H9 (cell line): Measurements from ENCODE around the gene STX7. TPM values are rescaled to one million over a fixed set of nuclear protein-coding genes. Genes with fewer than 3 reads are reported as not detected.

Source experiments
- DNase-seq: peaks from one replicate; pipeline ENCODE4 v3.0.0-alpha.2; 2017
- H2AFZ ChIP-seq: one replicate; pipeline ENCODE4 v1.6.1; 2013; ENCODE audit warnings: mild to moderate bottlenecking, low read length, control low read depth, moderate library complexity
- H2AK5ac ChIP-seq: 2 replicates; pipeline ENCODE4 v1.6.1; 2013; ENCODE audit warnings: low read length, control low read depth, mixed read lengths; ENCODE audit not compliant: insufficient read length
- H2BK120ac ChIP-seq: one replicate; pipeline ENCODE4 v1.6.1; 2013; ENCODE audit warnings: low read depth, mild to moderate bottlenecking, low read length, control low read depth, inconsistent platforms; ENCODE audit not compliant: poor library complexity, severe bottlenecking
- H2BK12ac ChIP-seq: 2 replicates; pipeline ENCODE4 v1.6.1; 2013; ENCODE audit warnings: low read length, control low read depth, mixed read lengths, low read depth; ENCODE audit not compliant: insufficient read length
- H2BK15ac ChIP-seq: 2 replicates; pipeline ENCODE4 v1.6.1; 2013; ENCODE audit warnings: low read depth, low read length, control low read depth
- H2BK20ac ChIP-seq: one replicate; pipeline ENCODE4 v1.6.1; 2013; ENCODE audit warnings: low read depth, mild to moderate bottlenecking, low read length, control low read depth, inconsistent platforms; ENCODE audit not compliant: poor library complexity, severe bottlenecking
- H2BK5ac ChIP-seq: 2 replicates; pipeline ENCODE4 v1.6.1; 2013; ENCODE audit warnings: low read length, control low read depth, mixed read lengths; ENCODE audit not compliant: insufficient read length
- H3K14ac ChIP-seq: 2 replicates; pipeline ENCODE4 v1.6.1; 2013; ENCODE audit warnings: low read length, control low read depth; ENCODE audit not compliant: insufficient read depth
- H3K18ac ChIP-seq: 2 replicates; pipeline ENCODE4 v1.6.1; 2013; ENCODE audit warnings: low read depth, mild to moderate bottlenecking, mixed read lengths, low read length, control low read depth; ENCODE audit not compliant: insufficient read length
- H3K23ac ChIP-seq: 2 replicates; pipeline ENCODE4 v1.6.1; 2013; ENCODE audit warnings: low read length, control low read depth, mixed read lengths, low read depth; ENCODE audit not compliant: insufficient read length
- H3K23me2 ChIP-seq: 2 replicates; pipeline ENCODE4 v1.6.1; 2013; ENCODE audit warnings: low read depth, mild to moderate bottlenecking, mixed read lengths, low read length, control low read depth; ENCODE audit not compliant: insufficient read length, poor library complexity, severe bottlenecking
- H3K27ac ChIP-seq: 2 replicates; pipeline ENCODE4 v1.5.1; 2013; ENCODE audit warnings: low read length, control low read depth, mixed read lengths, low read depth; ENCODE audit not compliant: insufficient read length
- H3K27me3 ChIP-seq: 2 replicates; pipeline ENCODE4 v1.6.1; 2013; ENCODE audit warnings: low read length, control low read depth, inconsistent platforms; ENCODE audit not compliant: insufficient read depth
- H3K4ac ChIP-seq: 2 replicates; pipeline ENCODE4 v1.6.1; 2013; ENCODE audit warnings: low read depth, mild to moderate bottlenecking, control low read depth, inconsistent platforms, low read length, moderate library complexity
- H3K4me1 ChIP-seq: 2 replicates; pipeline ENCODE4 v1.6.1; 2013; ENCODE audit warnings: low read length, control low read depth, inconsistent platforms; ENCODE audit not compliant: insufficient read depth
- H3K4me2 ChIP-seq: 2 replicates; pipeline ENCODE4 v1.6.1; 2013; ENCODE audit warnings: low read length, control low read depth, mixed read lengths; ENCODE audit not compliant: insufficient read length, insufficient read depth
- H3K56ac ChIP-seq: 2 replicates; pipeline ENCODE4 v1.6.1; 2013; ENCODE audit warnings: low read depth, mild to moderate bottlenecking, mixed read lengths, low read length, control low read depth; ENCODE audit not compliant: insufficient read length
- H3K79me1 ChIP-seq: 2 replicates; pipeline ENCODE4 v1.6.1; 2013; ENCODE audit warnings: low read depth, mild to moderate bottlenecking, moderate library complexity, low read length, control low read depth, inconsistent platforms; ENCODE audit not compliant: insufficient read depth, poor library complexity, severe bottlenecking
- H3K79me2 ChIP-seq: 2 replicates; pipeline ENCODE4 v1.6.1; 2013; ENCODE audit warnings: low read length, control low read depth, inconsistent platforms; ENCODE audit not compliant: insufficient read depth
- H3K9ac ChIP-seq: 2 replicates; pipeline ENCODE4 v1.6.1; 2013; ENCODE audit warnings: low read length, control low read depth, mixed read lengths; ENCODE audit not compliant: insufficient read length; ENCODE audit errors: extremely low read depth
- H3K9me3 ChIP-seq: one replicate; pipeline ENCODE4 v1.6.1; 2013; ENCODE audit warnings: low read depth, low read length, inconsistent platforms; ENCODE audit not compliant: control insufficient read depth
- H3T11ph ChIP-seq: one replicate; pipeline ENCODE4 v1.6.1; 2013; ENCODE audit warnings: mild to moderate bottlenecking, low read length, control low read depth, inconsistent platforms
- H4K20me1 ChIP-seq: one replicate; pipeline ENCODE4 v1.6.1; 2013; ENCODE audit not compliant: control insufficient read depth, insufficient read length, insufficient read depth
- H4K5ac ChIP-seq: 2 replicates; pipeline ENCODE4 v1.6.1; 2013; ENCODE audit warnings: low read depth, mild to moderate bottlenecking, mixed read lengths, low read length, control low read depth; ENCODE audit not compliant: insufficient read length
- H4K8ac ChIP-seq: replicated peaks from 2 replicates; pipeline ENCODE4 v1.6.1; 2013; ENCODE audit warnings: low read length, control low read depth, mixed read lengths, low read depth; ENCODE audit not compliant: insufficient read length
- H4K91ac ChIP-seq: 2 replicates; pipeline ENCODE4 v1.6.1; 2013; ENCODE audit warnings: low read depth, mild to moderate bottlenecking, moderate library complexity, mixed read lengths, low read length, control low read depth; ENCODE audit not compliant: insufficient read length
- H3K27ac Mint-ChIP-seq, 3 experiments: 2 replicates in 2 of 3; 3 replicates in 1 of 3; pipeline ENCODE4 v1.8.0; 2020 to 2021; ENCODE audit warnings: mixed read lengths in 3 of 3, mild to moderate bottlenecking in 1 of 3, moderate library complexity in 1 of 3
- H3K27me3 Mint-ChIP-seq: 2 replicates; pipeline ENCODE4 v1.8.0; 2021; ENCODE audit warnings: low read depth, mild to moderate bottlenecking, moderate library complexity, mixed read lengths
- H3K36me3 Mint-ChIP-seq, 3 experiments: 2 replicates in 2 of 3; 3 replicates in 1 of 3; pipeline ENCODE4 v1.8.0; 2020 to 2021; ENCODE audit warnings: low read depth in 3 of 3, mixed read lengths in 3 of 3; ENCODE audit not compliant: insufficient read depth in 1 of 3
- H3K4me1 Mint-ChIP-seq, 2 experiments: 2 replicates each; pipeline ENCODE4 v1.8.0; 2020; ENCODE audit warnings: mixed read lengths in 2 of 2
- H3K4me3 Mint-ChIP-seq, 2 experiments: 2 replicates in 1 of 2; 3 replicates in 1 of 2; pipeline ENCODE4 v1.8.0; 2020 to 2021; ENCODE audit warnings: mild to moderate bottlenecking in 2 of 2, mixed read lengths in 2 of 2, moderate library complexity in 1 of 2
- H3K9me3 Mint-ChIP-seq, 2 experiments: 2 replicates in 1 of 2; 3 replicates in 1 of 2; pipeline ENCODE4 v1.8.0; 2020; ENCODE audit warnings: mild to moderate bottlenecking in 2 of 2, mixed read lengths in 2 of 2, moderate library complexity in 1 of 2
- CTCF ChIP-seq: fragments of 200-600 bp; sonication (generic); conservative IDR thresholded peaks from 3 replicates; pipeline ENCODE4 v1.8.0; 2021; ENCODE audit warnings: antibody characterized with exemption, mild to moderate bottlenecking
- WGBS: extraction: QIAGEN DNeasy Blood & Tissue Kit; methylation state at CpG from one replicate; pipeline ENCODE4 v1.1.7; 2013; ENCODE audit warnings: missing lambda C conversion rate, low lambda C conversion rate, mixed read lengths; ENCODE audit not compliant: insufficient read length; ENCODE audit errors: extremely low coverage; 5-methylcytosine and 5-hydroxymethylcytosine counted together
- total RNA-seq: library from RNA; stranded (reverse); gene quantifications from 2 replicates; pipeline ENCODE4 v1.2.1, GENCODE V29; 2021

Gene STX7
- total RNA-seq, 1 experiment from 2014 or later = 30.0 TPM

GRCh38 chr6:132478674-132479073 lies 34.2 kb downstream of the STX7 start:
- no peak overlapping the region for H2BK15ac ChIP-seq
- H3K27ac ChIP-seq = no peak overlapping the region

More at GRCh38 chr6:132478674-132479073, 34.2 kb downstream of the STX7 start:
- Histone ChIP-seq H4K5ac (no peak overlapping the region), H3K79me2 (no peaks in the 10 kb centered on the region), H2AK5ac (no peak overlapping the region), H2BK5ac (no peak overlapping the region), H4K8ac (no peak overlapping the region), H3K23ac (no peak overlapping the region), H3K23me2 (no peaks in the 10 kb centered on the region), H4K91ac (no peak overlapping the region), H3K4me1 (no peaks in the 10 kb centered on the region), H3K14ac (no peak overlapping the region), H4K20me1 (no peaks in the 10 kb centered on the region), H3K4ac (no peak overlapping the region), H3K27me3 (no peaks in the 10 kb centered on the region), H2AFZ (no peak overlapping the region), H3T11ph (no peak overlapping the region), H2BK20ac (no peak overlapping the region), H3K4me2 (no peak overlapping the region), H3K79me1 (no peaks in the 10 kb centered on the region), H3K9me3 (no peaks in the 10 kb centered on the region), H3K56ac (no peak overlapping the region), H3K18ac (no peak overlapping the region), H2BK120ac (no peak overlapping the region), H2BK12ac (no peak overlapping the region), H3K9ac (no peak overlapping the region)
- Mint-ChIP-seq H3K4me3 (no peak overlapping the region), H3K4me1 (peaks cover 3% of the 10 kb centered on the region in 2 experiments; a peak in 2 of 4 replicates), H3K9me3 (no peaks in the 10 kb centered on the region), H3K27ac (no peak overlapping the region), H3K36me3 (no peaks in the 10 kb centered on the region; a peak in 1 of 7 replicates), H3K27me3 (no peaks in the 10 kb centered on the region)
- no peak for DNase-seq
- no peak for TF ChIP-seq CTCF
- WGBS = no CpG with 5 or more reads among the region's 5 CpGs
